K562 (cell line): ENCODE results near the gene SLC34A1. TPM values are rescaled to one million over a fixed set of nuclear protein-coding genes. Genes with fewer than 3 reads are reported as not detected.

Experiments
- BMI1 ChIP-seq: fragments of 150-350 bp; IDR thresholded peaks from 2 replicates; pipeline ENCODE4 v1.6.1; 2014; ENCODE audit warnings: low read length
- CTBP1 ChIP-seq: fragments of 450-650 bp; IDR thresholded peaks from 2 replicates; pipeline ENCODE4 v1.6.1; 2016; ENCODE audit warnings: borderline replicate concordance
- FOXK1 ChIP-seq: sonication (generic); formaldehyde crosslinking; IDR thresholded peaks from 2 replicates; pipeline ENCODE4 v1.8.0; 2022; ENCODE audit warnings: missing genetic modification reagents, mild to moderate bottlenecking, borderline replicate concordance
- HDGF ChIP-seq: fragments of 450-650 bp; IDR thresholded peaks from 2 replicates; pipeline ENCODE4 v1.6.1; 2016
- OTX1 ChIP-seq: fragments of 450-650 bp; formaldehyde crosslinking; IDR thresholded peaks from 2 replicates; pipeline ENCODE4 v1.4.0; 2022; ENCODE audit warnings: mild to moderate bottlenecking
- RBFOX2 ChIP-seq: fragments of 200-400 bp; formaldehyde crosslinking; IDR thresholded peaks from 2 replicates; pipeline ENCODE4 v1.6.1; 2017; ENCODE audit warnings: low read depth, mild to moderate bottlenecking, low read length, moderate library complexity
- TRIM24 ChIP-seq, 2 experiments: fragments of 450-650 bp; IDR thresholded peaks; 2 replicates each; pipeline ENCODE4 v1.6.1; 2016
- ZNF778 ChIP-seq: fragments of 450-650 bp; formaldehyde crosslinking; IDR thresholded peaks from 2 replicates; pipeline ENCODE4 v1.4.0; 2020; ENCODE audit warnings: mild to moderate bottlenecking, moderate library complexity
- polyA plus RNA-seq, 8 experiments: library from polyadenylated mRNA; depleted of rRNA in 4 of 8; stranded (reverse) in 5 of 8; unstranded in 3 of 8; fragments of >200 nt; fragmentation: Nextera tagmentation in 2 of 8; fragmentation: Illumina TruSeq in 1 of 8; extraction: Ambion mirVana in 2 of 8; extraction: Trizol in 1 of 8; gene quantifications; 2 replicates each; pipeline versions ENCODE4 v1.2.1 to v1.2.3, GENCODE V29; 2011 to 2014; ENCODE audit warnings: inconsistent platforms in 1 of 8, missing spikeins in 1 of 8
- total RNA-seq, 7 experiments: library from RNA; depleted of rRNA in 6 of 7; stranded (reverse); fragments of >200 nt in 6 of 7; fragmentation: Illumina TruSeq in 2 of 7; extraction: Trizol in 2 of 7; gene quantifications; 2 replicates each; pipeline versions ENCODE4 v1.2.1 to v1.2.3, GENCODE V29; 2011 to 2021; ENCODE audit warnings: low replicate concordance in 1 of 7
- TF ChIP-seq, protein P1 (sequence below), 2 experiments: fragments of 450-650 bp; IDR thresholded peaks; 2 replicates each; pipeline ENCODE4 v1.6.1; 2016; ENCODE audit warnings: mild to moderate bottlenecking in 2 of 2, borderline replicate concordance in 1 of 2, low read depth in 1 of 2, moderate library complexity in 1 of 2
- TF ChIP-seq, protein P2 (sequence below): fragments of 250-450 bp; sonication (Bioruptor Pico); IDR thresholded peaks from 2 replicates; pipeline ENCODE4 v1.9.0; 2021; ENCODE audit warnings: mild to moderate bottlenecking
- TF ChIP-seq, protein P3 (sequence below), 2 experiments: fragments of 450-650 bp in 1 of 2; IDR thresholded peaks; 2 replicates each; pipeline ENCODE4 v1.6.1; 2011 to 2017; ENCODE audit warnings: low read depth in 2 of 2, antibody characterized with exemption in 1 of 2, borderline replicate concordance in 1 of 2, low read length in 1 of 2, mild to moderate bottlenecking in 1 of 2, mixed read lengths in 1 of 2; ENCODE audit not compliant: control insufficient read depth in 1 of 2
- TF ChIP-seq, protein P4 (sequence below), 2 experiments: IDR thresholded peaks; 2 replicates each; pipeline ENCODE4 v1.6.1; 2011; ENCODE audit warnings: borderline replicate concordance in 1 of 2, control low read depth in 1 of 2, low read depth in 1 of 2, low read length in 1 of 2, mild to moderate bottlenecking in 1 of 2, mixed read lengths in 1 of 2, moderate library complexity in 1 of 2; ENCODE audit not compliant: insufficient read depth in 1 of 2, insufficient read length in 1 of 2, poor library complexity in 1 of 2, severe bottlenecking in 1 of 2; ENCODE audit errors: extremely low read depth in 1 of 2

The SLC34A1 gene
- total and polyA plus RNA-seq, 9 of the 15 experiments (the other 6 are each of a cell fraction or from before 2014, with no cell fraction given) = not detected

DNA sequence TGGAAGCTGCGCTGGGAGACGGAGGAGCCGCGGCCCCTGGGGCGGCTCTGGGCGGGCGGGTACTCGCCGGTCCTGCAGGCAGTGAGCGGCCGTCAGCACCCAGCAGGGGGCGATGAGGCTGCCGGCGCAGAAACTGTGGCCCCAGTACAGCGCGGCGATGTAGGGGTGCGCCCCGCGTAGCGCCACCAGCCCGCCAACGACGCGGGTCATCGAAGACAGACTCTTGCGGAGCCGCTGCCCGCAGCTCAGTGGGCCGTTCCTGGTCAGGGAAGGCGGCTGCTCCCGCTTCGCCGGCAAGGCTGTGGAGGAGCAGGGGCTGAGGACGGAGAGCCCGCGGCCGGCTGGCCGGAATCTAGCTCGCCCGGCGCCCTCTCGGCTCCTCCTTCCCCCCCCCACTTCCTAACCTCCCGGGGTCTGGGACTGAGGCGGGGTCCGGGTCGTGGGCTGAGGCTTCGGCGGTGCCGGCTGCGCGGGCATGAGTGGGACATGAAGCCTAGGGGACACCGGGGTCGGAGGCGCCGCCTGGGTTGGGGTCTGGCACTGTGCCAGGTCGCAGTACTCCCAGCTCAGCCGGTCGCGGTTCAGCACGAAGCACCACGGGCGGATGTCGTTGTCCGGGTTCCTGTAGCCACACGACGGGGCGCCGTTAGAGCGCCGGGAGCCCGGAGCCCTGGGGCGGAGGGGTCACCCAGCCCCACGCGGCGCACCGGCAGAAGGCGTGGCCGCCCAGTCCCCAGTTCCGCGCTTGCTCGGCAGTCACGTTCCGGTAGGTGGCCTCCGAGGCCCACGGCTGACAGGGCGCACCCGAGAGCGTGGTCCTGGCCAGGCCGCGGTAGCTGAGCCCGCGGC lies 19.8 kb downstream of the SLC34A1 start (continued):
- TF ChIP-seq, protein P1, sequence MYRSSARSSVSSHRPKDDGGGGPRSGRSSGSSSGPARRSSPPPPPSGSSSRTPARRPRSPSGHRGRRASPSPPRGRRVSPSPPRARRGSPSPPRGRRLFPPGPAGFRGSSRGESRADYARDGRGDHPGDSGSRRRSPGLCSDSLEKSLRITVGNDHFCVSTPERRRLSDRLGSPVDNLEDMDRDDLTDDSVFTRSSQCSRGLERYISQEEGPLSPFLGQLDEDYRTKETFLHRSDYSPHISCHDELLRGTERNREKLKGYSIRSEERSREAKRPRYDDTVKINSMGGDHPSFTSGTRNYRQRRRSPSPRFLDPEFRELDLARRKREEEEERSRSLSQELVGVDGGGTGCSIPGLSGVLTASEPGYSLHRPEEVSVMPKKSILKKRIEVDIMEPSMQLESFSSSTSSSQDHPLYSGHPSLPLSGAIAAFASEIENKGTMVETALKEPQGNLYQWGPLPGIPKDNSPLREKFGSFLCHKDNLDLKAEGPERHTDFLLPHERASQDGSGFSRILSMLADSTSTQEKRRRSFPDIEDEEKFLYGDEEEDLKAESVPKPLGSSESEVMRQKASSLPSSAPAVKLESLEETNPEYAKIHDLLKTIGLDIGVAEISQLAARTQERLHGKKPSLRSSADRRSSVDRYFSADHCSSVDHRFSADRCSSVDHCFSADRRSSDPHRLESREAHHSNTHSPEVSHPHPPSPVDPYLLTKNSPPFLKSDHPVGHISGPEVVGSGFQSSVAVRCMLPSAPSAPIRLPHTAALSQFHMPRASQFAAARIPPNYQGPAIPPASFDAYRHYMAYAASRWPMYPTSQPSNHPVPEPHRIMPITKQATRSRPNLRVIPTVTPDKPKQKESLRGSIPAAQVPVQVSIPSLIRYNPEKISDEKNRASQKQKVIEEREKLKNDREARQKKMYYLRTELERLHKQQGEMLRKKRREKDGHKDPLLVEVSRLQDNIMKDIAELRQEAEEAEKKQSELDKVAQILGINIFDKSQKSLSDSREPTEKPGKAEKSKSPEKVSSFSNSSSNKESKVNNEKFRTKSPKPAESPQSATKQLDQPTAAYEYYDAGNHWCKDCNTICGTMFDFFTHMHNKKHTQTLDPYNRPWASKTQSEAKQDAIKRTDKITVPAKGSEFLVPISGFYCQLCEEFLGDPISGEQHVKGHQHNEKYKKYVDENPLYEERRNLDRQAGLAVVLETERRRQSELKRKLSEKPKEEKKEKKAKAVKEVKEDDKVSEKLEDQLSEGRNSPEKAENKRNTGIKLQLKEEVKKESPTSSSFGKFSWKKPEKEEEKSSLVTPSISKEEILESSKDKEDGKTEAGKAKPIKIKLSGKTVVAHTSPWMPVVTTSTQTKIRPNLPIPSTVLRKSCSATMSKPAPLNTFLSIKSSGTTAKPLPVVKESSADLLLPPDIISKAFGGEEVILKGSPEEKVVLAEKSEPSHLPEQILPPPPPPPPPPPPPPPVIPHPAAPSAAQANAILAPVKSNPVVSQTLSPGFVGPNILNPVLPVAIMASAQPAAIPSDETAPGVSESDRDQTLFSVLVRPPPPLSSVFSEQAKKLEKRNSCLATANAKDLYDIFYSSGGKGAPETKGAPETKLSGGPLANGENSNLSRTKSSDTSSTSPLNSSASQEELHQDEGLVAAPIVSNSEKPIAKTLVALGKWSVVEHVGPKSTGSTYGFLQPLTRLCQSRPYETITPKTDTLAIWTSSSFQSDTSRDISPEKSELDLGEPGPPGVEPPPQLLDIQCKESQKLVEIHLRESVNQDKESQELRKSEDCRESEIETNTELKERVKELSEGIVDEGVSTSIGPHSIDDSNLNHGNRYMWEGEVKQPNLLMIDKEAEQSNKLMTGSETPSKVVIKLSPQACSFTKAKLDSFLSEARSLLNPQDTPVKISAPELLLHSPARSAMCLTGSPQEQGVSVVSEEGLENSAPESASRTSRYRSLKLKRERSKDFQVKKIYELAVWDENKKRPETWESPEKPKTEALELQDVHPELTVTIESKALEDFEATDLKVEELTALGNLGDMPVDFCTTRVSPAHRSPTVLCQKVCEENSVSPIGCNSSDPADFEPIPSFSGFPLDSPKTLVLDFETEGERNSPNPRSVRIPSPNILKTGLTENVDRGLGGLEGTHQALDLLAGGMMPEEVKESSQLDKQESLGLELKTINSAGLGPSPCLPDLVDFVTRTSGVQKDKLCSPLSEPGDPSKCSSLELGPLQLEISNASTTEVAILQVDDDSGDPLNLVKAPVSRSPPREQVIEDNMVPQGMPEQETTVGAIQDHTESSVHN (IDR thresholded peaks at IDR 0.05; ENCODE audit: borderline replicate concordance in 1 of 2, low read depth in 1 of 2) = no peak
- TF ChIP-seq, protein P2, sequence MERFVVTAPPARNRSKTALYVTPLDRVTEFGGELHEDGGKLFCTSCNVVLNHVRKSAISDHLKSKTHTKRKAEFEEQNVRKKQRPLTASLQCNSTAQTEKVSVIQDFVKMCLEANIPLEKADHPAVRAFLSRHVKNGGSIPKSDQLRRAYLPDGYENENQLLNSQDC = no peak
- peak; percentile 89 for TF ChIP-seq RBFOX2
- TF ChIP-seq, protein P3, sequence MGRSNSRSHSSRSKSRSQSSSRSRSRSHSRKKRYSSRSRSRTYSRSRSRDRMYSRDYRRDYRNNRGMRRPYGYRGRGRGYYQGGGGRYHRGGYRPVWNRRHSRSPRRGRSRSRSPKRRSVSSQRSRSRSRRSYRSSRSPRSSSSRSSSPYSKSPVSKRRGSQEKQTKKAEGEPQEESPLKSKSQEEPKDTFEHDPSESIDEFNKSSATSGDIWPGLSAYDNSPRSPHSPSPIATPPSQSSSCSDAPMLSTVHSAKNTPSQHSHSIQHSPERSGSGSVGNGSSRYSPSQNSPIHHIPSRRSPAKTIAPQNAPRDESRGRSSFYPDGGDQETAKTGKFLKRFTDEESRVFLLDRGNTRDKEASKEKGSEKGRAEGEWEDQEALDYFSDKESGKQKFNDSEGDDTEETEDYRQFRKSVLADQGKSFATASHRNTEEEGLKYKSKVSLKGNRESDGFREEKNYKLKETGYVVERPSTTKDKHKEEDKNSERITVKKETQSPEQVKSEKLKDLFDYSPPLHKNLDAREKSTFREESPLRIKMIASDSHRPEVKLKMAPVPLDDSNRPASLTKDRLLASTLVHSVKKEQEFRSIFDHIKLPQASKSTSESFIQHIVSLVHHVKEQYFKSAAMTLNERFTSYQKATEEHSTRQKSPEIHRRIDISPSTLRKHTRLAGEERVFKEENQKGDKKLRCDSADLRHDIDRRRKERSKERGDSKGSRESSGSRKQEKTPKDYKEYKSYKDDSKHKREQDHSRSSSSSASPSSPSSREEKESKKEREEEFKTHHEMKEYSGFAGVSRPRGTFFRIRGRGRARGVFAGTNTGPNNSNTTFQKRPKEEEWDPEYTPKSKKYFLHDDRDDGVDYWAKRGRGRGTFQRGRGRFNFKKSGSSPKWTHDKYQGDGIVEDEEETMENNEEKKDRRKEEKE (IDR thresholded peaks at IDR 0.05; ENCODE audit: borderline replicate concordance in 1 of 2, control insufficient read depth in 1 of 2, low read depth in 2 of 2, low read length in 1 of 2) = no peak
- peak in 1 of 2 experiments; percentile 32; a peak in 1 of 4 replicates for TF ChIP-seq TRIM24 (IDR thresholded peaks at IDR 0.05)
- 0 out of 2 replicates have a peak, but pooled peaks have one; percentile 34 for TF ChIP-seq FOXK1
- TF ChIP-seq CTBP1 = peak; percentile 79
- TF ChIP-seq BMI1 = 0 out of 2 replicates have a peak, but pooled peaks have one; percentile 26
- TF ChIP-seq ZNF778 (CRISPR knock-in tag) = no peak
- no peak for TF ChIP-seq HDGF
- TF ChIP-seq, protein P4, sequence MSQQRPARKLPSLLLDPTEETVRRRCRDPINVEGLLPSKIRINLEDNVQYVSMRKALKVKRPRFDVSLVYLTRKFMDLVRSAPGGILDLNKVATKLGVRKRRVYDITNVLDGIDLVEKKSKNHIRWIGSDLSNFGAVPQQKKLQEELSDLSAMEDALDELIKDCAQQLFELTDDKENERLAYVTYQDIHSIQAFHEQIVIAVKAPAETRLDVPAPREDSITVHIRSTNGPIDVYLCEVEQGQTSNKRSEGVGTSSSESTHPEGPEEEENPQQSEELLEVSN (IDR thresholded peaks at IDR 0.05; ENCODE audit: borderline replicate concordance in 1 of 2, extremely low read depth in 1 of 2, insufficient read depth in 1 of 2, insufficient read length in 1 of 2, low read depth in 1 of 2, low read length in 1 of 2, poor library complexity in 1 of 2, severe bottlenecking in 1 of 2) = peak; percentile 83 to 90
- TF ChIP-seq OTX1 (CRISPR knock-in tag) = no peak
